PC-3 (cell line): ENCODE measurements around the gene FAM163A. TPM values are rescaled to one million over a fixed set of nuclear protein-coding genes. Genes with fewer than 3 reads are reported as not detected.

ENCODE experiments used
- ATAC-seq: fragments of 200-7000 bp; cut with Tn5 transposase; 2 replicates; pipeline ENCODE4 v1.9.1; 2020; ENCODE audit warnings: mild to moderate bottlenecking, moderate library complexity
- BruUV-seq: library from RNA; stranded (reverse); fragments of 400-500 nt; replicated peaks from 2 replicates; lab custom pipeline; 2021; lab: Mats Ljungman, UMichigan
- CTCF ChIA-PET: fragments of 300-600 bp; sonication (Branson Sonifier 250); formaldehyde crosslinking; loops from one replicate; lab custom pipeline; 2022; ENCODE audit warnings: antibody characterized with exemption; lab: Charles Lee
- POLR2A ChIA-PET: fragments of 300-600 bp; sonication (Branson Sonifier 250); formaldehyde crosslinking; loops from one replicate; lab custom pipeline; 2022; ENCODE audit warnings: antibody characterized with exemption; ENCODE audit not compliant: unreplicated experiment; lab: Charles Lee
- DNase-seq: peaks from one replicate; pipeline ENCODE4 v3.0.0-alpha.2; 2015
- H2AFZ ChIP-seq: fragments of 300-600 bp; sonication (generic); 2 replicates; pipeline ENCODE4 v1.6.0; 2016; ENCODE audit warnings: antibody characterized with exemption, low read length
- H3F3A ChIP-seq: fragments of 300-600 bp; sonication (generic); one replicate; pipeline ENCODE4 v1.6.0; 2017; ENCODE audit warnings: antibody characterized with exemption, low read length, control low read depth, mild to moderate bottlenecking; ENCODE audit not compliant: unreplicated experiment
- H3K27ac ChIP-seq: fragments of 300-600 bp; sonication (generic); 2 replicates; pipeline ENCODE4 v1.5.1; 2016; ENCODE audit warnings: mild to moderate bottlenecking, low read length
- H3K27me3 ChIP-seq: fragments of 300-600 bp; sonication (generic); 2 replicates; pipeline ENCODE4 v1.6.1; 2016; ENCODE audit warnings: low read length, mixed read lengths
- H3K36me3 ChIP-seq: fragments of 300-600 bp; sonication (generic); 2 replicates; pipeline ENCODE4 v1.6.1; 2016; ENCODE audit warnings: low read depth, mixed run types, low read length, mixed read lengths
- H3K4me1 ChIP-seq: fragments of 300-600 bp; sonication (generic); 2 replicates; pipeline ENCODE4 v1.5.1; 2016; ENCODE audit warnings: low read length; ENCODE audit not compliant: insufficient read depth
- H3K4me2 ChIP-seq: fragments of 300-600 bp; sonication (generic); 2 replicates; pipeline ENCODE4 v1.6.0; 2016; ENCODE audit warnings: low read length
- H3K4me3 ChIP-seq: fragments of 300-600 bp; sonication (generic); 2 replicates; pipeline ENCODE4 v1.5.1; 2016; ENCODE audit warnings: mild to moderate bottlenecking, low read length, mixed read lengths
- H3K79me2 ChIP-seq: fragments of 300-600 bp; sonication (generic); 2 replicates; pipeline ENCODE4 v1.6.1; 2017; ENCODE audit warnings: low read length, mixed read lengths
- H3K9ac ChIP-seq: fragments of 300-600 bp; sonication (generic); 2 replicates; pipeline ENCODE4 v1.6.0; 2016; ENCODE audit warnings: mild to moderate bottlenecking, low read length
- H3K9me2 ChIP-seq: fragments of 300-600 bp; sonication (generic); replicated peaks from 2 replicates; pipeline ENCODE4 v1.6.1; 2016; ENCODE audit warnings: mixed run types, low read length, mixed read lengths
- H3K9me3 ChIP-seq: fragments of 300-600 bp; sonication (generic); 2 replicates; pipeline ENCODE4 v1.6.1; 2016; ENCODE audit warnings: low read length, mixed read lengths
- H4K20me1 ChIP-seq: fragments of 300-600 bp; sonication (generic); 2 replicates; pipeline ENCODE4 v1.6.1; 2016; ENCODE audit warnings: low read length, mixed read lengths
- EZH2 ChIP-seq: fragments of 300-600 bp; sonication (generic); IDR thresholded peaks from one replicate; pipeline ENCODE4 v1.6.1; 2017; ENCODE audit warnings: antibody characterized with exemption, mild to moderate bottlenecking, low read length; ENCODE audit not compliant: unreplicated experiment
- EZH2phosphoT487 ChIP-seq: fragments of 300-600 bp; sonication (generic); IDR thresholded peaks from 2 replicates; pipeline ENCODE4 v1.6.1; 2018; ENCODE audit warnings: mild to moderate bottlenecking, antibody characterized with exemption, low read length, borderline replicate concordance
- intact Hi-C: fragments of 100-400 bp; cut with micrococcal nuclease; formaldehyde crosslinking; loops from 2 replicates; pipeline ENCODE4 v1.9.0; 2023
- total RNA-seq: library from RNA; depleted of rRNA; stranded (reverse); fragments of >200 nt; gene quantifications from 2 replicates; pipeline ENCODE4 v1.2.3, GENCODE V29; 2014
- TF ChIP-seq, protein P1 (sequence below): fragments of 300-600 bp; sonication (generic); conservative IDR thresholded peaks from 2 replicates; pipeline ENCODE4 v1.5.1; 2017; ENCODE audit warnings: antibody characterized with exemption, low read depth, mild to moderate bottlenecking, low read length

FAM163A gene
- total RNA-seq, 1 experiment from 2014 or later: not detected

DNA sequence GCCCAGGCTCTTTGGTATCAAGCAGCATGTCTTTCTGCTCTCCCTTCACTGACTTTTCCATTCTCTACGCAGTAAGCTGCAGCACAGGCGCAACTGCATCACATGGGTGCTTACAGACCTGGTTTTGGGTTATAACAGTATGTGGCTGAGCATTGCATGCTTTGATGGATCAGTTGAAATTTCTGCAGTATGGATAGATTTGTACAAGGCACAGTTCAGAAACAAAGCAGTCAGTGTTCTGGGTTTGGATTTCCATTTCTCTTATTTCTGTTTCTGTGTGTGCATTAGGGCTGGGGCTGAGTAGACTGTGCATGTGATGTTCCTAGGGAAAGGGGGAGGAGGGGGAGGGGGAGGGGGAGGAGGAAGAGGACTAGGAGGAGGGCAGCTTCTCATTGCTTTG lies 4.5 kb downstream of the FAM163A start:
- POLR2A ChIA-PET: no interaction called here
- BruUV-seq: no TSS peak
- H3K27ac ChIP-seq: no peak overlapping the region
- no peaks in the 10 kb centered on the region for H3K36me3 ChIP-seq
- no peak overlapping the region for H3K9ac ChIP-seq
- DNase-seq (no peak), ATAC-seq (no peak)
- CTCF ChIA-PET: no interaction called here
- H3K9me3 ChIP-seq: no peaks in the 10 kb centered on the region; the same call in 1 of the 2 replicates
- no peaks in the 10 kb centered on the region for H3K4me1 ChIP-seq
- H3K9me2 ChIP-seq: no peaks in the 10 kb centered on the region
- H3K4me3 ChIP-seq: no peak overlapping the region
- intact Hi-C loops: no loop called here
- H3K27me3 ChIP-seq: no peaks in the 10 kb centered on the region; the same call in 1 of the 2 replicates
- no peak overlapping the region for H2AFZ ChIP-seq
- no peak overlapping the region for H3K4me2 ChIP-seq
- H3F3A ChIP-seq: no peaks in the 10 kb centered on the region
- TF ChIP-seq EZH2phosphoT487 (no peak), EZH2 (no peak)
- TF ChIP-seq, protein P1, sequence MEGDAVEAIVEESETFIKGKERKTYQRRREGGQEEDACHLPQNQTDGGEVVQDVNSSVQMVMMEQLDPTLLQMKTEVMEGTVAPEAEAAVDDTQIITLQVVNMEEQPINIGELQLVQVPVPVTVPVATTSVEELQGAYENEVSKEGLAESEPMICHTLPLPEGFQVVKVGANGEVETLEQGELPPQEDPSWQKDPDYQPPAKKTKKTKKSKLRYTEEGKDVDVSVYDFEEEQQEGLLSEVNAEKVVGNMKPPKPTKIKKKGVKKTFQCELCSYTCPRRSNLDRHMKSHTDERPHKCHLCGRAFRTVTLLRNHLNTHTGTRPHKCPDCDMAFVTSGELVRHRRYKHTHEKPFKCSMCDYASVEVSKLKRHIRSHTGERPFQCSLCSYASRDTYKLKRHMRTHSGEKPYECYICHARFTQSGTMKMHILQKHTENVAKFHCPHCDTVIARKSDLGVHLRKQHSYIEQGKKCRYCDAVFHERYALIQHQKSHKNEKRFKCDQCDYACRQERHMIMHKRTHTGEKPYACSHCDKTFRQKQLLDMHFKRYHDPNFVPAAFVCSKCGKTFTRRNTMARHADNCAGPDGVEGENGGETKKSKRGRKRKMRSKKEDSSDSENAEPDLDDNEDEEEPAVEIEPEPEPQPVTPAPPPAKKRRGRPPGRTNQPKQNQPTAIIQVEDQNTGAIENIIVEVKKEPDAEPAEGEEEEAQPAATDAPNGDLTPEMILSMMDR: no peak
- no peaks in the 10 kb centered on the region for H3K79me2 ChIP-seq
- H4K20me1 ChIP-seq: no peaks in the 10 kb centered on the region

DNA sequence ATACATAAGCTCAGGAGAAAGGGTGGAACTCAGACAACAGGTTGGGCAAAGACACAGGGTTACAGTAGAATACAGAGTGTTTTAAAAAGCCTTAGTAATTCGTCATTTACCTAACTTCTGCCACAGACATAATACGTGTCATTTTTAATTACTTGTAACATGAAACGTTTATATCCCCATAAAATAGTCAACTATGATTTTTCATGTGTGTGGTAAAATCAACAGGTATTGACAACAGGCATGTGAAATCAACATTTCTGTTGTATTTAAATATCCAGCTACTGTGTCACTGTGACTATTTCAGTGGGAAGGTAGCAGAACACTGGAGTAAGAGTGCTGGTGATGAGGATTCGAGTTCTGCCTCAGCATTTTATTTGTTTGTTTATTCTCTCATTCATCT lies 5.7 kb downstream of the FAM163A start:
- no peak overlapping the region for H3K4me3 ChIP-seq
- H4K20me1 ChIP-seq: no peaks in the 10 kb centered on the region
- BruUV-seq: no TSS peak
- H3K79me2 ChIP-seq: no peaks in the 10 kb centered on the region
- peaks cover 6% of the 10 kb centered on the region for H3K4me1 ChIP-seq
- no peak overlapping the region for H3K4me2 ChIP-seq
- H3K27me3 ChIP-seq: no peaks in the 10 kb centered on the region; the same call in 1 of the 2 replicates
- DNase-seq (no peak), ATAC-seq (no peak)
- ChIA-PET CTCF (no interaction called here), POLR2A (no interaction called here)
- H3K9me2 ChIP-seq: no peaks in the 10 kb centered on the region
- intact Hi-C loops: no loop called here
- H3K9me3 ChIP-seq: no peaks in the 10 kb centered on the region; the same call in 1 of the 2 replicates
- no peak overlapping the region for H3K9ac ChIP-seq
- no peak overlapping the region for H3K27ac ChIP-seq
- TF ChIP-seq, protein P1: no peak
- TF ChIP-seq EZH2phosphoT487: no peak
- no peak for TF ChIP-seq EZH2
- H3K36me3 ChIP-seq: no peaks in the 10 kb centered on the region
- H2AFZ ChIP-seq: no peak overlapping the region
- no peaks in the 10 kb centered on the region for H3F3A ChIP-seq

DNA sequence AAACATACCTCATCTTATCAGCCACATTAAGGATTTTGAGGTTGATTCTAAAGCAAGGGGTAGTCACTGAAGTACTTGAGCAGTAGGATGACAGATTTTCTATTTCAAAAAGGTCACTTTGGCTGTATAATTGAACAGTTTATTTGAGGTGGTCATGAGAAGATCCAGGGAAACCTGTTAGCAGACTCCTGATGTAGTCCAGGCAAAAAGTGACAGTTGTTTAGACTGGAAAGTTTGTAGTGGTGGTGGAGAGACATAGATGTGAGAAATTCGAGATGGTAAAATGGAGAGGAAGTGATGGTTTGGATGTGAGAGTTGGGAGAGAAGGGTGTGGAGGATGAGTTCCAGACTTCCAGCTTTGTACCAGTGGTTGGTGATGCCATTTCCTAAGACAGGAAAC lies 7.5 kb downstream of the FAM163A start:
- Histone ChIP-seq H3K36me3 (no peaks in the 10 kb centered on the region), H3F3A (no peaks in the 10 kb centered on the region), H3K27me3 (no peaks in the 10 kb centered on the region), H3K9me3 (no peaks in the 10 kb centered on the region; the same call in 1 of the 2 replicates), H4K20me1 (no peaks in the 10 kb centered on the region), H3K4me2 (no peak overlapping the region), H3K9ac (no peak overlapping the region), H3K79me2 (no peaks in the 10 kb centered on the region), H3K27ac (no peak overlapping the region), H3K4me3 (no peak overlapping the region), H2AFZ (no peak overlapping the region), H3K4me1 (peaks cover 13% of the 10 kb centered on the region), H3K9me2 (no peaks in the 10 kb centered on the region)
- ChIA-PET CTCF (no interaction called here), POLR2A (no interaction called here)
- intact Hi-C loops: no loop called here
- no TSS peak for BruUV-seq
- TF ChIP-seq EZH2phosphoT487 (no peak), EZH2 (no peak)
- TF ChIP-seq, protein P1: no peak
- DNase-seq (no peak), ATAC-seq (no peak)
